HepG2 (cell line): ENCODE data around the gene TMEM47. TPM values are rescaled to one million over a fixed set of nuclear protein-coding genes. Genes with fewer than 3 reads are reported as not detected.

ENCODE experiments used
- ATAC-seq: fragments of 200-7000 bp; cut with Tn5 transposase; 3 replicates; pipeline ENCODE4 v1.9.1; 2020; ENCODE audit warnings: mild to moderate bottlenecking, moderate library complexity
- BruUV-seq: library from RNA; stranded (reverse); fragments of 400-500 nt; replicated peaks from 2 replicates; lab custom pipeline; 2021; lab: Mats Ljungman, UMichigan
- CTCF ChIA-PET: fragments of 300-600 bp; formaldehyde crosslinking; extraction: SDS; loops from one replicate; lab custom pipeline; 2021; ENCODE audit warnings: low total read pairs, inconsistent platforms, low intra/inter-chr PET ratio; lab: Yijun Ruan, JAX
- POLR2A ChIA-PET: fragments of 350-600 bp; sonication (Branson Sonifier 250); formaldehyde crosslinking; loops from one replicate; lab custom pipeline; 2020; ENCODE audit warnings: antibody characterized with exemption, inconsistent platforms; lab: Yijun Ruan, JAX
- DNase-seq: peaks from one replicate; pipeline ENCODE4 v3.0.0-alpha.2; 2015; ENCODE audit warnings: low spot score
- FAIRE-seq: peaks from 3 replicates; lab custom pipeline; 2011; peaks lifted over from hg19 to GRCh38; lab: Jason Lieb, UNC
- H2AFZ ChIP-seq: one replicate; pipeline ENCODE4 v1.6.1; 2011; ENCODE audit warnings: low read length, inconsistent platforms
- H3K27ac ChIP-seq: fragments of 300-600 bp; 3 replicates; pipeline ENCODE4 v1.8.0; 2011; ENCODE audit warnings: mixed run types, mild to moderate bottlenecking, mixed read lengths, low read length, inconsistent platforms; ENCODE audit not compliant: insufficient read depth; ENCODE audit errors: extremely low read length
- H3K27me3 ChIP-seq, 2 experiments: fragments of 200-600 bp in 1 of 2; 2 replicates in 1 of 2; 3 replicates in 1 of 2; pipeline versions ENCODE4 v1.6.0 to v1.8.0; 2011; ENCODE audit warnings: low read length in 2 of 2, mild to moderate bottlenecking in 2 of 2, moderate library complexity in 2 of 2, inconsistent platforms in 1 of 2; ENCODE audit not compliant: insufficient read depth in 2 of 2, control insufficient read depth in 1 of 2
- H3K36me3 ChIP-seq, 2 experiments: fragments of 200-600 bp in 1 of 2; replicated peaks in 1 of 2; 2 replicates in 1 of 2; 3 replicates in 1 of 2; pipeline versions ENCODE4 v1.5.1 to v1.8.0; 2011; ENCODE audit warnings: low read length in 2 of 2, inconsistent platforms in 1 of 2; ENCODE audit not compliant: insufficient read depth in 2 of 2, control insufficient read depth in 1 of 2
- H3K4me1 ChIP-seq: 2 replicates; pipeline ENCODE4 v1.5.1; 2012; ENCODE audit warnings: low read length, inconsistent platforms; ENCODE audit not compliant: insufficient read depth
- H3K4me2 ChIP-seq: 2 replicates; pipeline ENCODE4 v1.6.0; 2011; ENCODE audit warnings: low read depth, low read length, inconsistent platforms
- H3K4me3 ChIP-seq, 3 experiments: fragments of 200-600 bp in 1 of 3; sonication (generic), shearing (Covaris generic) in 1 of 3; replicated peaks in 1 of 3; 2 replicates each; pipeline ENCODE4 v1.5.1; 2011 to 2016; ENCODE audit warnings: low read length in 3 of 3, inconsistent platforms in 2 of 3, low read depth in 2 of 3, mild to moderate bottlenecking in 2 of 3, control low read depth in 1 of 3, mixed read lengths in 1 of 3; ENCODE audit not compliant: insufficient read depth in 1 of 3
- H3K79me2 ChIP-seq: one replicate; pipeline ENCODE4 v1.6.1; 2011; ENCODE audit warnings: low read length, inconsistent platforms; ENCODE audit not compliant: insufficient read depth
- H3K9ac ChIP-seq: 2 replicates; pipeline ENCODE4 v1.6.0; 2011; ENCODE audit warnings: mild to moderate bottlenecking, low read depth, low read length, inconsistent platforms; ENCODE audit not compliant: insufficient read depth
- H3K9me3 ChIP-seq: 2 replicates; pipeline ENCODE4 v1.5.1; 2012; ENCODE audit warnings: mild to moderate bottlenecking, low read length
- H4K20me1 ChIP-seq: 2 replicates; pipeline ENCODE4 v1.6.0; 2011; ENCODE audit warnings: inconsistent platforms, mild to moderate bottlenecking, low read length, moderate library complexity; ENCODE audit not compliant: insufficient read depth
- HOXA3 ChIP-seq: sonication (generic); formaldehyde crosslinking; IDR thresholded peaks from 2 replicates; pipeline ENCODE4 v1.5.0; 2020; ENCODE audit warnings: missing genetic modification reagents
- MAZ ChIP-seq, 2 experiments: sonication (generic) in 1 of 2; formaldehyde crosslinking in 1 of 2; IDR thresholded peaks; 2 replicates each; pipeline versions ENCODE4 v1.5.0 to v1.6.1; 2012 to 2020; ENCODE audit warnings: low read depth in 2 of 2, mild to moderate bottlenecking in 2 of 2, borderline replicate concordance in 1 of 2, improper control_type of control experiment in 1 of 2, low read length in 1 of 2, missing genetic modification reagents in 1 of 2, moderate library complexity in 1 of 2
- NCOA5 ChIP-seq: sonication (generic); formaldehyde crosslinking; IDR thresholded peaks from 2 replicates; pipeline ENCODE4 v1.4.0; 2020; ENCODE audit warnings: missing genetic modification reagents
- PRMT3 ChIP-seq: sonication (generic); formaldehyde crosslinking; IDR thresholded peaks from 2 replicates; pipeline ENCODE4 v1.8.1; 2022; ENCODE audit warnings: low read depth, mild to moderate bottlenecking, moderate library complexity, missing genetic modification reagents, borderline replicate concordance
- RARG ChIP-seq: sonication (generic); formaldehyde crosslinking; IDR thresholded peaks from 2 replicates; pipeline ENCODE4 v1.4.0; 2020; ENCODE audit warnings: low read depth, mild to moderate bottlenecking, missing genetic modification reagents
- RNF2 ChIP-seq: fragments of 450-650 bp; conservative IDR thresholded peaks from 2 replicates; pipeline ENCODE4 v1.6.1; 2016; ENCODE audit warnings: low read depth
- SAFB2 ChIP-seq: sonication (generic); formaldehyde crosslinking; IDR thresholded peaks from 2 replicates; pipeline ENCODE4 v1.5.1; 2020; ENCODE audit warnings: missing genetic modification reagents, low read depth, mild to moderate bottlenecking, borderline replicate concordance
- SATB2 ChIP-seq: sonication (generic); formaldehyde crosslinking; IDR thresholded peaks from 2 replicates; pipeline ENCODE4 v1.5.0; 2020; ENCODE audit warnings: missing genetic modification reagents
- SMARCE1 ChIP-seq: fragments of 450-650 bp; IDR thresholded peaks from 2 replicates; pipeline ENCODE4 v1.6.1; 2017; ENCODE audit warnings: borderline replicate concordance
- STAG1 ChIP-seq: sonication (generic); formaldehyde crosslinking; IDR thresholded peaks from 2 replicates; pipeline ENCODE4 v1.4.0; 2020; ENCODE audit warnings: missing genetic modification reagents
- UBTF ChIP-seq: sonication (generic); formaldehyde crosslinking; IDR thresholded peaks from 2 replicates; pipeline ENCODE4 v1.4.0; 2020; ENCODE audit warnings: mild to moderate bottlenecking, missing genetic modification reagents
- YEATS4 ChIP-seq: sonication (generic); formaldehyde crosslinking; IDR thresholded peaks from 2 replicates; pipeline ENCODE4 v1.4.0; 2020; ENCODE audit warnings: missing genetic modification reagents, borderline replicate concordance
- ZBTB7A ChIP-seq: sonication (generic); formaldehyde crosslinking; IDR thresholded peaks from 2 replicates; pipeline ENCODE4 v1.8.0; 2022; ENCODE audit warnings: mild to moderate bottlenecking, missing genetic modification reagents
- ZNF234 ChIP-seq: sonication (generic); formaldehyde crosslinking; conservative IDR thresholded peaks from 2 replicates; pipeline ENCODE4 v1.5.1; 2020; ENCODE audit warnings: mild to moderate bottlenecking, missing genetic modification reagents
- ZNF251 ChIP-seq: sonication (generic); formaldehyde crosslinking; IDR thresholded peaks from 2 replicates; pipeline ENCODE4 v1.9.0; 2021; ENCODE audit warnings: mild to moderate bottlenecking, missing genetic modification reagents
- ZNF704 ChIP-seq: sonication (generic); formaldehyde crosslinking; IDR thresholded peaks from 2 replicates; pipeline ENCODE4 v1.8.1; 2023; ENCODE audit warnings: mild to moderate bottlenecking, inconsistent platforms, moderate library complexity, missing genetic modification reagents, borderline replicate concordance
- ZNF737 ChIP-seq: sonication (generic); formaldehyde crosslinking; IDR thresholded peaks from 2 replicates; pipeline ENCODE4 v1.5.0; 2020; ENCODE audit warnings: missing genetic modification reagents, mild to moderate bottlenecking, borderline replicate concordance
- ZNF740 ChIP-seq: sonication (generic); formaldehyde crosslinking; IDR thresholded peaks from 2 replicates; pipeline ENCODE4 v1.4.0; 2020; ENCODE audit warnings: missing genetic modification reagents
- WGBS: methylation state at CpG from one replicate; pipeline ENCODE4 v1.1.6; 2017; ENCODE audit warnings: low lambda C conversion rate; 5-methylcytosine and 5-hydroxymethylcytosine counted together
- in situ Hi-C: cut with HindIII; loops from 2 replicates; pipeline ENCODE4 v1.10.0; 2017; ENCODE audit warnings: low pct_unique_long_range_greater_than_20kb; ENCODE audit not compliant: extremely low pct_ligation_motif_present
- intact Hi-C: fragments of 100-400 bp; cut with micrococcal nuclease; formaldehyde crosslinking; loops from one replicate; pipeline ENCODE4 v1.10.0; 2022; ENCODE audit not compliant: unreplicated experiment
- polyA plus RNA-seq, 8 experiments: library from polyadenylated mRNA; depleted of rRNA in 3 of 8; stranded (reverse) in 7 of 8; unstranded in 1 of 8; fragments of >200 nt; fragmentation: Illumina TruSeq in 4 of 8; extraction: Trizol in 4 of 8; gene quantifications; 2 replicates each; pipeline versions ENCODE4 v1.2.1 to v1.2.3, GENCODE V29; 2011 to 2016; ENCODE audit warnings: low read depth in 4 of 8, missing spikeins in 1 of 8, mixed read lengths in 1 of 8; ENCODE audit not compliant: insufficient read depth in 1 of 8
- total RNA-seq, 5 experiments: library from RNA; depleted of rRNA; stranded (reverse); fragments of >200 nt; fragmentation: Illumina TruSeq; extraction: Trizol; gene quantifications; 2 replicates each; pipeline ENCODE4 v1.2.3, GENCODE V29; 2016; ENCODE audit warnings: low read depth in 1 of 5

TMEM47 gene
- total and polyA plus RNA-seq, 2 of the 13 experiments (the other 11 are each of a cell fraction or from before 2014, with no cell fraction given): not detected

- BruUV-seq: no TSS peak
- intact Hi-C loops: no loop called here
- ATAC-seq: no peak
Observed at GRCh38 chrX:34638116-34638515, 19.0 kb downstream of the TMEM47 start.

GRCh38 chrX:34634349-34634748 lies 22.7 kb downstream of the TMEM47 start:
- no TSS peak for BruUV-seq
- POLR2A ChIA-PET: no interaction called here

More at GRCh38 chrX:34638116-34638515, 19.0 kb downstream of the TMEM47 start:
- no peak overlapping the region for H3K4me2 ChIP-seq
- H3K27ac ChIP-seq: no peak overlapping the region
- in situ Hi-C loops: no loop called here
- H3K4me3 ChIP-seq: no peak overlapping the region
- CTCF ChIA-PET: no interaction called here
- TF ChIP-seq HOXA3 (CRISPR knock-in tag): no peak
- no peak for TF ChIP-seq SATB2 (CRISPR knock-in tag)
- no peak for TF ChIP-seq NCOA5
- peak; percentile 37; the same call in 1 of the 2 replicates for TF ChIP-seq STAG1 (CRISPR knock-in tag)
- no peak for TF ChIP-seq RARG
- TF ChIP-seq, all 625 proteins: peak for 1
- 25% methylated on average over 1 of the region's 1 CpG for WGBS
- Histone ChIP-seq H3K79me2 (no peaks in the 10 kb centered on the region), H3K36me3 (no peaks in the 10 kb centered on the region), H3K9me3 (no peaks in the 10 kb centered on the region), H3K4me1 (no peaks in the 10 kb centered on the region), H4K20me1 (no peaks in the 10 kb centered on the region), H2AFZ (no peak overlapping the region), H3K27me3 (no peaks in the 10 kb centered on the region), H3K9ac (no peak overlapping the region)
- FAIRE-seq: peak; percentile 40
- peak; percentile 1 for DNase-seq
- POLR2A ChIA-PET: no interaction called here

More at GRCh38 chrX:34634349-34634748, 22.7 kb downstream of the TMEM47 start:
- Histone ChIP-seq H3K79me2 (no peaks in the 10 kb centered on the region), H3K36me3 (no peaks in the 10 kb centered on the region), H3K4me2 (no peak overlapping the region), H3K4me3 (no peak overlapping the region), H4K20me1 (no peaks in the 10 kb centered on the region), H2AFZ (no peak overlapping the region), H3K27ac (no peak overlapping the region), H3K27me3 (no peaks in the 10 kb centered on the region), H3K9ac (no peak overlapping the region), H3K4me1 (no peaks in the 10 kb centered on the region), H3K9me3 (no peaks in the 10 kb centered on the region)
- CTCF ChIA-PET: no interaction called here
- DNase-seq: no peak
- ATAC-seq: no peak
- intact Hi-C loops: no loop called here
- no peak for FAIRE-seq
- in situ Hi-C loops: no loop called here
- WGBS: 0% methylated on average over 2 of the region's 2 CpGs
- TF ChIP-seq ZNF737 (CRISPR knock-in tag): no peak
- no peak for TF ChIP-seq PRMT3 (CRISPR knock-in tag)
- TF ChIP-seq YEATS4 (CRISPR knock-in tag): no peak
- TF ChIP-seq SAFB2: no peak
- TF ChIP-seq MAZ (IDR thresholded peaks at IDR 0.05; ENCODE audit: borderline replicate concordance, low read depth, low read length): no peak
- TF ChIP-seq MAZ (CRISPR knock-in tag; IDR thresholded peaks at IDR 0.05; ENCODE audit: low read depth): no peak
- no peak for TF ChIP-seq UBTF (CRISPR knock-in tag)
- TF ChIP-seq ZNF234 (CRISPR knock-in tag): no peak
- no peak for TF ChIP-seq ZNF740
- no peak for TF ChIP-seq ZNF251
- TF ChIP-seq SMARCE1: no peak
- no peak for TF ChIP-seq ZBTB7A (CRISPR knock-in tag)
- TF ChIP-seq ZNF704 (CRISPR knock-in tag): no peak
- TF ChIP-seq RNF2: no peak
